H1 (cell line): ENCODE data around the gene ATP8B2. TPM values are rescaled to one million over a fixed set of nuclear protein-coding genes. Genes with fewer than 3 reads are reported as not detected.
A peak's percentile ranks its signal among the peaks of the same experiment; 100 is the strongest.

Experiments used
- CTCF ChIA-PET: fragments of 300-600 bp; sonication (Branson Sonifier 250); formaldehyde crosslinking; loops from one replicate; lab custom pipeline; 2021; ENCODE audit not compliant: partially characterized antibody; lab: Charles Lee
- POLR2A ChIA-PET: fragments of 300-600 bp; sonication (Branson Sonifier 250); formaldehyde crosslinking; loops from one replicate; lab custom pipeline; 2021; ENCODE audit warnings: inconsistent platforms; ENCODE audit not compliant: partially characterized antibody; lab: Charles Lee
- DNase-seq, 2 experiments: peaks; one replicate each; pipeline versions ENCODE4 v3.0.0 to v3.0.0-alpha.2; 2010 to 2022; ENCODE audit warnings: low spot score in 2 of 2, low read depth in 1 of 2, mixed read lengths in 1 of 2
- FAIRE-seq: peaks from 2 replicates; lab custom pipeline; 2011; peaks lifted over from hg19 to GRCh38; lab: Jason Lieb, UNC
- H2AFZ ChIP-seq: 2 replicates; pipeline ENCODE4 v1.8.1; 2012; ENCODE audit warnings: low read length, inconsistent platforms
- H2AK5ac ChIP-seq: 2 replicates; pipeline ENCODE4 v1.6.1; 2013; ENCODE audit warnings: low read depth, low read length
- H2BK120ac ChIP-seq: replicated peaks from 2 replicates; pipeline ENCODE3; 2013; ENCODE audit warnings: low read depth, low read length, inconsistent platforms
- H2BK12ac ChIP-seq: 2 replicates; pipeline ENCODE4 v1.6.1; 2013; ENCODE audit warnings: low read depth, low read length
- H2BK15ac ChIP-seq: 2 replicates; pipeline ENCODE4 v1.6.1; 2013; ENCODE audit warnings: low read length
- H2BK20ac ChIP-seq: 2 replicates; pipeline ENCODE4 v1.6.1; 2013; ENCODE audit warnings: low read length
- H2BK5ac ChIP-seq: 2 replicates; pipeline ENCODE4 v1.6.1; 2013; ENCODE audit warnings: low read depth, low read length
- H3K14ac ChIP-seq: 2 replicates; pipeline ENCODE4 v1.6.1; 2013; ENCODE audit warnings: inconsistent platforms; ENCODE audit not compliant: insufficient read length
- H3K18ac ChIP-seq: 2 replicates; pipeline ENCODE4 v1.6.1; 2013; ENCODE audit warnings: low read length; ENCODE audit errors: extremely low read depth
- H3K23ac ChIP-seq: 2 replicates; pipeline ENCODE4 v1.6.1; 2013; ENCODE audit warnings: inconsistent platforms; ENCODE audit not compliant: insufficient read length
- H3K23me2 ChIP-seq: 2 replicates; pipeline ENCODE4 v1.6.1; 2013; ENCODE audit warnings: low read depth, low read length
- H3K27ac ChIP-seq: 2 replicates; pipeline ENCODE4 v1.6.1; 2011; ENCODE audit warnings: low read depth, low read length, inconsistent platforms
- H3K27me3 ChIP-seq, 4 experiments: replicated peaks in 1 of 4; 1 replicate in 1 of 4; 2 replicates in 3 of 4; pipeline versions ENCODE4 v1.6.1 to v1.8.1; 2011 to 2013; ENCODE audit warnings: low read length in 3 of 4, mild to moderate bottlenecking in 3 of 4, inconsistent platforms in 2 of 4, mixed read lengths in 2 of 4, moderate library complexity in 1 of 4; ENCODE audit not compliant: control insufficient read depth in 3 of 4, insufficient read depth in 3 of 4; ENCODE audit errors: extremely low read depth in 1 of 4
- H3K36me3 ChIP-seq, 4 experiments: 2 replicates each; pipeline versions ENCODE4 v1.6.1 to v1.8.1; 2011 to 2013; ENCODE audit warnings: mild to moderate bottlenecking in 4 of 4, low read length in 3 of 4, moderate library complexity in 2 of 4, control low read depth in 1 of 4, inconsistent platforms in 1 of 4; ENCODE audit not compliant: insufficient read depth in 4 of 4, control insufficient read depth in 2 of 4
- H3K4ac ChIP-seq: replicated peaks from 2 replicates; pipeline ENCODE3; 2013; ENCODE audit warnings: low read length, low read depth, mixed read lengths, inconsistent platforms; ENCODE audit not compliant: insufficient read length
- H3K4me1 ChIP-seq, 4 experiments: replicated peaks in 1 of 4; 1 replicate in 1 of 4; 2 replicates in 3 of 4; pipeline versions ENCODE4 v1.6.1 to v1.8.1; 2011 to 2013; ENCODE audit warnings: low read length in 3 of 4, inconsistent platforms in 2 of 4, mixed read lengths in 1 of 4; ENCODE audit not compliant: insufficient read depth in 4 of 4, control insufficient read depth in 3 of 4
- H3K4me2 ChIP-seq, 2 experiments: 2 replicates each; pipeline versions ENCODE4 v1.6.1 to v1.8.1; 2011 to 2013; ENCODE audit warnings: low read depth in 2 of 2, low read length in 2 of 2, control low read depth in 1 of 2, inconsistent platforms in 1 of 2, mild to moderate bottlenecking in 1 of 2; ENCODE audit not compliant: insufficient read depth in 1 of 2
- H3K4me3 ChIP-seq, 4 experiments: fragments of 200-600, 300-600 bp in 1 of 4; sonication (generic), shearing (Covaris generic), sonication (Bioruptor Twin) in 1 of 4; 2 replicates each; pipeline versions ENCODE4 v1.5.1 to v1.8.1; 2011 to 2016; ENCODE audit warnings: low read length in 4 of 4, low read depth in 3 of 4, control low read depth in 2 of 4, inconsistent platforms in 2 of 4, mild to moderate bottlenecking in 2 of 4, mixed read lengths in 1 of 4, moderate library complexity in 1 of 4; ENCODE audit not compliant: insufficient read depth in 2 of 4; ENCODE audit errors: extremely low read depth in 1 of 4
- H3K56ac ChIP-seq: replicated peaks from 2 replicates; pipeline ENCODE3; 2013; ENCODE audit warnings: low read depth, mild to moderate bottlenecking, mixed read lengths, low read length, inconsistent platforms; ENCODE audit not compliant: insufficient read length
- H3K79me1 ChIP-seq: 2 replicates; pipeline ENCODE4 v1.6.1; 2013; ENCODE audit warnings: low read depth, low read length, control low read depth
- H3K79me2 ChIP-seq, 2 experiments: 2 replicates each; pipeline versions ENCODE4 v1.6.1 to v1.8.1; 2012 to 2013; ENCODE audit warnings: low read length in 2 of 2, mild to moderate bottlenecking in 2 of 2, inconsistent platforms in 1 of 2; ENCODE audit not compliant: insufficient read depth in 2 of 2, control insufficient read depth in 1 of 2
- H3K9ac ChIP-seq, 4 experiments: replicated peaks in 1 of 4; 1 replicate in 1 of 4; 2 replicates in 3 of 4; pipeline versions ENCODE4 v1.6.1 to v1.8.1; 2011 to 2013; ENCODE audit warnings: low read depth in 3 of 4, low read length in 3 of 4, control low read depth in 2 of 4, mild to moderate bottlenecking in 2 of 4, moderate library complexity in 2 of 4, inconsistent platforms in 1 of 4; ENCODE audit errors: extremely low read depth in 1 of 4
- H3K9me3 ChIP-seq, 2 experiments: 2 replicates each; pipeline versions ENCODE4 v1.6.1 to v1.8.1; 2012 to 2013; ENCODE audit warnings: mild to moderate bottlenecking in 2 of 2, moderate library complexity in 2 of 2, control low read depth in 1 of 2, inconsistent platforms in 1 of 2, low read depth in 1 of 2, low read length in 1 of 2, mixed read lengths in 1 of 2; ENCODE audit not compliant: insufficient read depth in 2 of 2
- H4K20me1 ChIP-seq, 2 experiments: replicated peaks in 1 of 2; 2 replicates each; pipeline versions ENCODE3 to v1.8.1; 2011 to 2013; ENCODE audit warnings: inconsistent platforms in 2 of 2, low read length in 2 of 2, mild to moderate bottlenecking in 1 of 2; ENCODE audit not compliant: insufficient read depth in 2 of 2, control insufficient read depth in 1 of 2
- H4K5ac ChIP-seq: 2 replicates; pipeline ENCODE4 v1.6.1; 2013; ENCODE audit warnings: low read length, low read depth, mixed read lengths, inconsistent platforms; ENCODE audit not compliant: insufficient read length
- H4K8ac ChIP-seq: 2 replicates; pipeline ENCODE4 v1.8.0; 2013; ENCODE audit warnings: mild to moderate bottlenecking, moderate library complexity, low read length, inconsistent platforms; ENCODE audit not compliant: insufficient read depth; ENCODE audit errors: extremely low read depth
- H4K91ac ChIP-seq: replicated peaks from 2 replicates; pipeline ENCODE3; 2013; ENCODE audit warnings: low read length, mixed read lengths, inconsistent platforms; ENCODE audit not compliant: insufficient read length
- WGBS, 2 experiments: shearing (Covaris generic) in 1 of 2; methylation state at CpG; one replicate each; pipeline versions ENCODE4 v1.1.6 to v1.1.7; 2013 to 2015; ENCODE audit warnings: low lambda C conversion rate in 2 of 2, mixed read lengths in 2 of 2, inconsistent platforms in 1 of 2, low coverage in 1 of 2, missing lambda C conversion rate in 1 of 2; ENCODE audit not compliant: insufficient replicate concordance in 2 of 2, insufficient coverage in 1 of 2, insufficient read length in 1 of 2; ENCODE audit errors: extremely low coverage in 1 of 2, missing lambda C conversion rate in 1 of 2; 5-methylcytosine and 5-hydroxymethylcytosine counted together
- long read RNA-seq, 2 experiments: library from RNA in 1 of 2; library from capped mRNA in 1 of 2; stranded (forward); transcript quantifications; one replicate each; pipeline ENCODE4 v2.0.0, GENCODE V29; 2021; ENCODE audit warnings: inconsistent platforms in 1 of 2
- polyA minus RNA-seq, 3 experiments: library from RNA; depleted of rRNA, polyadenylated mRNA; stranded (reverse); fragments of >200 nt; gene quantifications; 1 replicate in 2 of 3; 2 replicates in 1 of 3; pipeline ENCODE4 v1.2.3, GENCODE V29; 2011
- polyA plus RNA-seq, 7 experiments: library from polyadenylated mRNA; depleted of rRNA in 3 of 7; stranded (reverse) in 5 of 7; unstranded in 2 of 7; fragments of >200 nt in 5 of 7; fragments of 200-250 nt in 2 of 7; gene quantifications; 1 replicate in 5 of 7; 2 replicates in 1 of 7; 4 replicates in 1 of 7; pipeline versions ENCODE4 v1.2.1 to v1.2.3, GENCODE V29; 2011 to 2013; ENCODE audit warnings: missing spikeins in 2 of 7, mixed read lengths in 2 of 7
- total RNA-seq: library from RNA; stranded (reverse); fragmentation: NEBNext Ultra II Directional; extraction: Animal tissue kit (Norgen Biotek cat#: 25700); gene quantifications from 2 replicates; pipeline ENCODE4 v1.2.1, GENCODE V29; 2021

Gene ATP8B2, protein sequence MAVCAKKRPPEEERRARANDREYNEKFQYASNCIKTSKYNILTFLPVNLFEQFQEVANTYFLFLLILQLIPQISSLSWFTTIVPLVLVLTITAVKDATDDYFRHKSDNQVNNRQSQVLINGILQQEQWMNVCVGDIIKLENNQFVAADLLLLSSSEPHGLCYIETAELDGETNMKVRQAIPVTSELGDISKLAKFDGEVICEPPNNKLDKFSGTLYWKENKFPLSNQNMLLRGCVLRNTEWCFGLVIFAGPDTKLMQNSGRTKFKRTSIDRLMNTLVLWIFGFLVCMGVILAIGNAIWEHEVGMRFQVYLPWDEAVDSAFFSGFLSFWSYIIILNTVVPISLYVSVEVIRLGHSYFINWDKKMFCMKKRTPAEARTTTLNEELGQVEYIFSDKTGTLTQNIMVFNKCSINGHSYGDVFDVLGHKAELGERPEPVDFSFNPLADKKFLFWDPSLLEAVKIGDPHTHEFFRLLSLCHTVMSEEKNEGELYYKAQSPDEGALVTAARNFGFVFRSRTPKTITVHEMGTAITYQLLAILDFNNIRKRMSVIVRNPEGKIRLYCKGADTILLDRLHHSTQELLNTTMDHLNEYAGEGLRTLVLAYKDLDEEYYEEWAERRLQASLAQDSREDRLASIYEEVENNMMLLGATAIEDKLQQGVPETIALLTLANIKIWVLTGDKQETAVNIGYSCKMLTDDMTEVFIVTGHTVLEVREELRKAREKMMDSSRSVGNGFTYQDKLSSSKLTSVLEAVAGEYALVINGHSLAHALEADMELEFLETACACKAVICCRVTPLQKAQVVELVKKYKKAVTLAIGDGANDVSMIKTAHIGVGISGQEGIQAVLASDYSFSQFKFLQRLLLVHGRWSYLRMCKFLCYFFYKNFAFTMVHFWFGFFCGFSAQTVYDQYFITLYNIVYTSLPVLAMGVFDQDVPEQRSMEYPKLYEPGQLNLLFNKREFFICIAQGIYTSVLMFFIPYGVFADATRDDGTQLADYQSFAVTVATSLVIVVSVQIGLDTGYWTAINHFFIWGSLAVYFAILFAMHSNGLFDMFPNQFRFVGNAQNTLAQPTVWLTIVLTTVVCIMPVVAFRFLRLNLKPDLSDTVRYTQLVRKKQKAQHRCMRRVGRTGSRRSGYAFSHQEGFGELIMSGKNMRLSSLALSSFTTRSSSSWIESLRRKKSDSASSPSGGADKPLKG
- 59.3 and 61.4 TPM in 2 replicates for total RNA-seq
- polyA plus RNA-seq (2011; rRNA removed): 70.1 and 98.5 TPM in 2 replicates
- 47.8 TPM for polyA plus RNA-seq (2011; cell fraction: cytosol; rRNA removed)
- polyA plus RNA-seq (2011; cell fraction: nucleus; rRNA removed): 115 TPM
- polyA plus RNA-seq (2012, experiment 1 of 2): 27.5 to 39.2 TPM (median 34.5 TPM) in 4 replicates
- polyA plus RNA-seq (2012, experiment 2 of 2): 20.8 TPM
- polyA plus RNA-seq (2013, experiment 1 of 2): 34.7 TPM
- polyA plus RNA-seq (2013, experiment 2 of 2): 38.4 TPM
- polyA minus RNA-seq (2011; rRNA and poly(A)+ RNA removed): 58.6 and 67.6 TPM in 2 replicates
- 31.1 TPM for polyA minus RNA-seq (2011; cell fraction: cytosol; rRNA and poly(A)+ RNA removed)
- 46.9 TPM for polyA minus RNA-seq (2011; cell fraction: nucleus; rRNA and poly(A)+ RNA removed)
- long read RNA-seq, experiment 1, partial matches to known transcripts: 6 of 17 reads
- long read RNA-seq, experiment 1, other reads (novel, unspliced or antisense): 11 of 17 reads
- long read RNA-seq, experiment 2, partial matches to known transcripts: 1 of 1 reads
- long read RNA-seq, experiment 2, other reads (novel, unspliced or antisense): 0 of 1 reads

DNA sequence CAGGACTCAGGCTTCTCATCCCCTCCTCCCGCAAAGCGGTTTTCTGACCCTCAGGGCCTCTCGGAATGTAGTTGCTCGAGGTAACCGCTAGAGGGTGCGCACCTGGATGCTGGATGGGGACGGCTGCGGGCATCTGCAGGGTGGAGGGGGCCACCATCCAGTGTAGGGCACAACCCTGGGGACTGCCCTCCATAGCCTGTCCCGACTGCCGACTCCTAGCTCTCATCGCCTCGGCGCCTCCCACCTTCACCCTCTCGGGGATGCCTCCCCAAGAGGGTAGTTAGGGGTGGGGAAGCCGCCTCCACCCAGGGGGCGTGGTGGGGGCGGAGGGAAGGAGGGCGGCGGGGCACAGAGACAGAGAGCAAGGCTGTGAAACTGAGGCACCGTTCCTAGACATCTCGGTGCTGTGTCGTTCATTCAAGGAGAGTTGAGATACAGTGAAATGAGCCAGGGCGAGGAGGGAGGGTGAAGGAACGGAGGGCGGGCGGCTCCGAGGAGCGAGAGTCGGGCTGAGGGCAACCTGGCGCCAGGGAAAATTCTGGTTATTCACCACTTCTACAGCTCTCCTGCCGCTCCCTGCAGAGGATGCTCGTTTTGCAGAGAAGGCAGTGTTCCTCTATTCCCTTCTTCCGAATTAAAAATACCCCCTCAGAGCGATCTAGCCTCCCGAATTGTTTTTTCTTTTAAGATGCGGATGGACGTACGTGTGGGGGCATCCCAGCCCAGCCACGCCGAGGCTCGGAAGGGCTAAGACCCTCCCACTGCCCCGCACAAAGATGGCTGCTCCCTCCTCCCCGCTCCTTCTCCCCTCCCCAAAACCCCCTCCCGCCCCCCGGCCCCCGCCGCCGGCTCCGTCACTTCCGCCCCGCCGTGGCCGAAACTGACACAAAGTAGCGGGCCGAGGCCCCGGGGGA is at the start of gene ATP8B2:
ATP8B2 (plus strand) TSS at position 857 of the 914 bp plus-strand sequence. CDS start 2,617 bp downstream, outside the sequence.
- no peaks in the 10 kb centered on the region for H3K9me3 ChIP-seq
- 4% methylated on average over 31 of the region's 56 CpGs; no CpG with 5 or more reads in 1 of the 2 experiments for WGBS, 2 experiments
- H2BK12ac ChIP-seq: 0 out of 2 replicates have a peak within 1 kb of the TSS, but pooled peaks have one; percentile 35
- H3K18ac ChIP-seq: peak within 1 kb of the TSS; percentile 62
- H3K23ac ChIP-seq: no peak within 1 kb of the TSS
- H2AK5ac ChIP-seq: no peak within 1 kb of the TSS
- peaks cover 10% of the 10 kb centered on the region; the same call in 1 of the 2 replicates for H3K79me1 ChIP-seq
- no peaks in the 10 kb centered on the region for H3K36me3 ChIP-seq
- no peak within 1 kb of the TSS for H3K4ac ChIP-seq
- H3K27me3 ChIP-seq: no peaks in the 10 kb centered on the region
- H3K79me2 ChIP-seq: peaks cover 0 to 14% of the 10 kb centered on the region in 2 experiments; a peak in 2 of 4 replicates
- peaks cover 23 to 25% (median 23%) of the 10 kb centered on the region in 4 experiments for H3K4me1 ChIP-seq
- peak within 1 kb of the TSS; percentile 94 for H2BK5ac ChIP-seq
- H4K8ac ChIP-seq: peak within 1 kb of the TSS; percentile 81; the same call in 1 of the 2 replicates
- peak within 1 kb of the TSS; percentile 66 to 89 (median 86) for H3K4me3 ChIP-seq
- H2BK15ac ChIP-seq: no peak within 1 kb of the TSS; the same call in 1 of the 2 replicates
- H2BK120ac ChIP-seq: no peak within 1 kb of the TSS
- no peak within 1 kb of the TSS for H3K14ac ChIP-seq
- peak within 1 kb of the TSS; percentile 35; the same call in 1 of the 2 replicates for H3K27ac ChIP-seq
- DNase-seq (peak; percentile 54 to 93), FAIRE-seq (no peak)
- H3K23me2 ChIP-seq: peaks cover 22% of the 10 kb centered on the region
- H3K9ac ChIP-seq: peak within 1 kb of the TSS; percentile 58 to 72 (median 66)
- H2AFZ ChIP-seq: peak within 1 kb of the TSS; percentile 97
- peaks cover 3 to 7% of the 10 kb centered on the region in 2 experiments for H4K20me1 ChIP-seq
- H4K91ac ChIP-seq: peak within 1 kb of the TSS; percentile 44
- peak within 1 kb of the TSS; percentile 70 for H4K5ac ChIP-seq
- H2BK20ac ChIP-seq: no peak within 1 kb of the TSS
- CTCF ChIA-PET: interaction anchor here (0.6 to 21.7 kb wide), 14 partner anchors 12 to 250 kb away, joined by 3 to 507 read pairs (median 4); partner anchors contain the start of gene HAX1
- peak within 1 kb of the TSS; percentile 13 for H3K56ac ChIP-seq
- peak within 1 kb of the TSS; percentile 86 to 88 for H3K4me2 ChIP-seq
- POLR2A ChIA-PET: interaction anchor here (1.0 to 2.9 kb wide), 7 partner anchors 10 to 334 kb away, joined by 3 to 11 read pairs (median 5); partner anchors contain the start of genes HAX1, RPS27 and UBAP2L
